B cell (primary cell): Measurements from ENCODE around the gene PTTG2. TPM values are rescaled to one million over a fixed set of nuclear protein-coding genes. Genes with fewer than 3 reads are reported as not detected.

Experiments used
- ATAC-seq: fragments of 200-7000 bp; cut with Tn5 transposase; one replicate; pipeline ENCODE4 v1.10.0; 2021; ENCODE audit warnings: low read depth, mild to moderate bottlenecking, moderate number of reproducible peaks, moderate library complexity
- CTCF ChIA-PET: fragments of 350-600 bp; sonication (Branson Sonifier 250); formaldehyde crosslinking; loops from one replicate; lab custom pipeline; 2021; ENCODE audit warnings: antibody characterized with exemption, inconsistent platforms; lab: Charles Lee
- POLR2A ChIA-PET: fragments of 350-600 bp; sonication (Branson Sonifier 250); formaldehyde crosslinking; loops from one replicate; lab custom pipeline; 2021; ENCODE audit warnings: antibody characterized with exemption; lab: Charles Lee
- DNase-seq: peaks from one replicate; pipeline ENCODE4 v3.0.0; 2013
- H2AFZ ChIP-seq: 2 replicates; pipeline ENCODE4 v1.6.1; 2012; ENCODE audit warnings: mild to moderate bottlenecking, low read depth, low read length; ENCODE audit not compliant: insufficient read depth, poor library complexity, severe bottlenecking
- H3K27ac ChIP-seq, 2 donors: 1 replicate in 1 of 2; 2 replicates in 1 of 2; pipeline ENCODE4 v1.5.1; 2012 to 2013; ENCODE audit warnings: low read length in 2 of 2, mild to moderate bottlenecking in 2 of 2, moderate library complexity in 1 of 2
- H3K27me3 ChIP-seq, 4 experiments: fragments of 200-600 bp in 1 of 4; sonication (generic) in 1 of 4; replicated peaks in 1 of 4; 1 replicate in 2 of 4; 2 replicates in 2 of 4; pipeline versions ENCODE4 v1.6.1 to v1.7.0; 2013 to 2016; ENCODE audit warnings: low read length in 3 of 4, mild to moderate bottlenecking in 2 of 4, mixed read lengths in 1 of 4, moderate library complexity in 1 of 4; ENCODE audit not compliant: insufficient read depth in 4 of 4, control insufficient read depth in 3 of 4; ENCODE audit errors: control extremely low read depth in 1 of 4
- H3K36me3 ChIP-seq, 2 experiments: replicated peaks in 1 of 2; 1 replicate in 1 of 2; 2 replicates in 1 of 2; pipeline versions ENCODE4 v1.6.1 to v1.7.1; 2013; ENCODE audit warnings: low read length in 1 of 2; ENCODE audit not compliant: insufficient read depth in 2 of 2, control insufficient read depth in 1 of 2; ENCODE audit errors: control extremely low read depth in 1 of 2, extremely low read depth in 1 of 2
- H3K4me1 ChIP-seq, 2 donors: fragments of 200-600 bp in 1 of 2; sonication (generic) in 1 of 2; 1 replicate in 1 of 2; 2 replicates in 1 of 2; pipeline versions ENCODE4 v1.5.1 to v1.6.1; 2013 to 2017; ENCODE audit warnings: low read length in 2 of 2; ENCODE audit not compliant: control insufficient read depth in 2 of 2, insufficient read depth in 2 of 2
- H3K4me2 ChIP-seq: replicated peaks from 2 replicates; pipeline ENCODE3; 2012; ENCODE audit warnings: mild to moderate bottlenecking, low read depth, low read length; ENCODE audit not compliant: poor library complexity, severe bottlenecking
- H3K4me3 ChIP-seq, 5 experiments: fragments of 200-600 bp in 1 of 5; sonication (generic) in 1 of 5; 1 replicate in 3 of 5; 2 replicates in 2 of 5; pipeline versions ENCODE4 v1.5.1 to v1.7.0; 2011 to 2016; ENCODE audit warnings: low read length in 4 of 5, mild to moderate bottlenecking in 4 of 5, low read depth in 2 of 5, control low read depth in 1 of 5, moderate library complexity in 1 of 5; ENCODE audit not compliant: insufficient read depth in 1 of 5; ENCODE audit errors: control extremely low read depth in 1 of 5, extremely low read depth in 1 of 5
- H3K79me2 ChIP-seq: fragments of 200-600 bp; sonication (generic); one replicate; pipeline ENCODE4 v1.6.0; 2016; ENCODE audit warnings: low read length; ENCODE audit not compliant: control insufficient read depth, insufficient read depth
- H3K9ac ChIP-seq: fragments of 200-600 bp; sonication (generic); 2 replicates; pipeline ENCODE4 v1.6.1; 2017; ENCODE audit warnings: mild to moderate bottlenecking, low read length, moderate library complexity
- H3K9me3 ChIP-seq, 3 donors: one replicate each; pipeline versions ENCODE4 v1.6.1 to v1.7.1; 2013; ENCODE audit warnings: low read length in 2 of 3; ENCODE audit not compliant: control insufficient read depth in 2 of 3, insufficient read depth in 1 of 3; ENCODE audit errors: control extremely low read depth in 1 of 3
- H4K20me1 ChIP-seq: 2 replicates; pipeline ENCODE4 v1.6.0; 2012; ENCODE audit warnings: mild to moderate bottlenecking, low read length; ENCODE audit not compliant: insufficient read depth, control insufficient read depth, poor library complexity, severe bottlenecking
- H3K27ac Mint-ChIP-seq: one replicate; pipeline ENCODE4 v1.8.0; 2021; ENCODE audit warnings: mixed read lengths
- H3K27me3 Mint-ChIP-seq: one replicate; pipeline ENCODE4 v1.8.0; 2021; ENCODE audit warnings: mixed read lengths
- H3K4me1 Mint-ChIP-seq: one replicate; pipeline ENCODE4 v1.8.0; 2021; ENCODE audit warnings: mixed read lengths
- H3K4me3 Mint-ChIP-seq: one replicate; pipeline ENCODE4 v1.8.0; 2021; ENCODE audit warnings: mixed read lengths
- H3K9me3 Mint-ChIP-seq: one replicate; pipeline ENCODE4 v1.8.0; 2022; ENCODE audit warnings: mixed read lengths; ENCODE audit not compliant: insufficient read depth
- CTCF ChIP-seq: fragments of 200-600 bp; IDR thresholded peaks from one replicate; pipeline ENCODE4 v1.8.0; 2022; ENCODE audit warnings: antibody characterized with exemption, mild to moderate bottlenecking
- EZH2 ChIP-seq: IDR thresholded peaks from 2 replicates; pipeline ENCODE4 v1.6.1; 2012; ENCODE audit warnings: borderline replicate concordance, low read depth, mild to moderate bottlenecking, moderate library complexity, low read length; ENCODE audit not compliant: insufficient read depth, poor library complexity, severe bottlenecking
- WGBS: methylation state at CpG from one replicate; pipeline ENCODE4 v1.1.5; 2013; ENCODE audit warnings: missing lambda C conversion rate; ENCODE audit not compliant: insufficient coverage; 5-methylcytosine and 5-hydroxymethylcytosine counted together
- intact Hi-C: fragments of 100-400 bp; cut with micrococcal nuclease; formaldehyde crosslinking; loops from one replicate; pipeline ENCODE4 v1.10.0; 2022
- polyA plus RNA-seq: library from polyadenylated mRNA; depleted of rRNA; stranded (reverse); fragments of >200 nt; gene quantifications from 2 replicates; pipeline ENCODE4 v1.2.3, GENCODE V29; 2012
- total RNA-seq, 2 donors: library from RNA; stranded (reverse); fragments of 120-200 nt in 1 of 2; gene quantifications; 1 replicate in 1 of 2; 2 replicates in 1 of 2; pipeline versions ENCODE4 v1.2.3 to v1.2.4, GENCODE V29; 2013 to 2022

PTTG2 gene
- total and polyA plus RNA-seq, 2 donors (not counting 1 experiment from before 2014, with no cell fraction given): 1.9 to 2.8 TPM

- Histone ChIP-seq H3K27ac (peak overlapping the region; percentile 43 to 50), H3K36me3 (no peaks in the 10 kb centered on the region), H3K79me2 (peaks cover 46% of the 10 kb centered on the region), H3K4me2 (peak overlapping the region; percentile 90), H3K27me3 (no peaks in the 10 kb centered on the region), H3K9ac (peak overlapping the region; percentile 69), H3K4me3 (peak overlapping the region in 4 of 5 experiments; percentile 38 to 65 (median 57)), H3K4me1 (peaks cover 33 to 38% of the 10 kb centered on the region in 2 donors), H4K20me1 (peaks cover 15% of the 10 kb centered on the region), H2AFZ (peak overlapping the region; percentile 50), H3K9me3 (no peaks in the 10 kb centered on the region)
- TF ChIP-seq EZH2: no peak
- ChIA-PET POLR2A (interaction anchor here (0.9 to 2.2 kb wide), 2 partner anchors 10 to 85 kb away, joined by 5 to 7 read pairs; no protein-coding TSS in a partner anchor), CTCF (interaction anchor here (1.4 to 4.4 kb wide), 6 partner anchors 14 to 171 kb away, joined by 4 to 38 read pairs (median 13); partner anchors contain the start of genes PGM2 and TBC1D1)
- Mint-ChIP-seq H3K27ac (peak overlapping the region; percentile 83), H3K4me1 (peaks cover 41% of the 10 kb centered on the region), H3K9me3 (no peaks in the 10 kb centered on the region), H3K4me3 (peak overlapping the region; percentile 91), H3K27me3 (no peaks in the 10 kb centered on the region)
- ATAC-seq (no peak), DNase-seq (peak; percentile 19)
- 83% methylated on average over 1 of the region's 3 CpGs for WGBS
- intact Hi-C loops: loop anchor here (5.0 to 10.0 kb wide), 5 partner anchors 289 to 1066 kb away; partner anchors contain the start of genes KLF3, RELL1 and TLR6
Observed at GRCh38 chr4:37976507-37976906, 16.3 kb downstream of the PTTG2 start.

GRCh38 chr4:37976991-37977470 is 16.8 kb downstream of the PTTG2 start:
- TF ChIP-seq CTCF: no peak
- no peak for TF ChIP-seq EZH2
- peaks cover 44% of the 10 kb centered on the region for H3K4me1 Mint-ChIP-seq
- Histone ChIP-seq H3K9ac (peak overlapping the region; percentile 96), H3K79me2 (peaks cover 46% of the 10 kb centered on the region), H3K9me3 (no peaks in the 10 kb centered on the region), H2AFZ (peak overlapping the region; percentile 85), H3K4me3 (peak overlapping the region in 4 of 5 experiments; percentile 40 to 91 (median 69)), H3K4me1 (peaks cover 39 to 43% of the 10 kb centered on the region in 2 donors), H3K27me3 (no peaks in the 10 kb centered on the region), H3K4me2 (peak overlapping the region; percentile 90), H4K20me1 (peaks cover 15% of the 10 kb centered on the region), H3K36me3 (no peaks in the 10 kb centered on the region), H3K27ac (peak overlapping the region; percentile 75 to 93)
- 0% methylated on average over 38 of the region's 50 CpGs for WGBS
- ATAC-seq: peak; percentile 84
- intact Hi-C loops: loop anchor here (1.0 to 10.0 kb wide), 8 partner anchors 85 to 1065 kb away; partner anchors contain the start of genes KLF3, PGM2, RELL1 and TLR6
- DNase-seq: peak; percentile 90
- H3K4me3 Mint-ChIP-seq: peak overlapping the region; percentile 91
- peak overlapping the region; percentile 83 for H3K27ac Mint-ChIP-seq
- no peaks in the 10 kb centered on the region for H3K27me3 Mint-ChIP-seq
- CTCF ChIA-PET: interaction anchor here (0.5 to 4.4 kb wide), 13 partner anchors 11 to 176 kb away, joined by 3 to 38 read pairs (median 7); partner anchors contain the start of genes PGM2 and TBC1D1
- POLR2A ChIA-PET: interaction anchor here (0.9 to 2.2 kb wide), 2 partner anchors 10 to 86 kb away, joined by 5 to 7 read pairs; no protein-coding TSS in a partner anchor
- no peaks in the 10 kb centered on the region for H3K9me3 Mint-ChIP-seq
